H1 (cell line): ENCODE data around the gene GPX8. TPM values are rescaled to one million over a fixed set of nuclear protein-coding genes. Genes with fewer than 3 reads are reported as not detected.

Source experiments
- ATF2 ChIP-seq: IDR thresholded peaks from 2 replicates; pipeline ENCODE4 v1.6.1; 2012; ENCODE audit warnings: low read length, inconsistent platforms
- CBX8 ChIP-seq: fragments of 300-800, 300-1000 bp; sonication (generic); IDR thresholded peaks from 2 replicates; pipeline ENCODE4 v1.7.1; 2016; ENCODE audit warnings: low read depth, low read length, borderline replicate concordance
- CEBPB ChIP-seq: IDR thresholded peaks from 2 replicates; pipeline ENCODE4 v1.6.1; 2012; ENCODE audit warnings: low read depth, low read length
- CHD1 ChIP-seq: IDR thresholded peaks from 2 replicates; pipeline ENCODE4 v1.6.1; 2012; ENCODE audit warnings: low read depth, low read length, improper control_type of control experiment
- CREB1 ChIP-seq: IDR thresholded peaks from 2 replicates; pipeline ENCODE4 v1.6.1; 2012; ENCODE audit warnings: inconsistent platforms
- CTBP2 ChIP-seq: IDR thresholded peaks from 2 replicates; pipeline ENCODE4 v1.7.0; 2011; ENCODE audit warnings: borderline replicate concordance, mild to moderate bottlenecking, moderate library complexity, mixed read lengths, low read length; ENCODE audit not compliant: insufficient read depth, insufficient read length
- CTCF ChIP-seq, 3 experiments: IDR thresholded peaks; 1 replicate in 2 of 3; 2 replicates in 1 of 3; pipeline versions ENCODE4 v1.5.1 to v1.6.1; 2011; ENCODE audit warnings: low read length in 3 of 3, mild to moderate bottlenecking in 3 of 3, inconsistent platforms in 2 of 3, low read depth in 1 of 3, moderate library complexity in 1 of 3; ENCODE audit not compliant: insufficient read depth in 1 of 3; ENCODE audit errors: control extremely low read depth in 1 of 3
- EGR1 ChIP-seq: IDR thresholded peaks from 2 replicates; pipeline ENCODE4 v1.6.1; 2011; ENCODE audit warnings: low read depth, low read length, borderline replicate concordance
- EP300 ChIP-seq, 2 experiments: IDR thresholded peaks; 1 replicate in 1 of 2; 2 replicates in 1 of 2; pipeline ENCODE4 v1.6.1; 2011 to 2012; ENCODE audit warnings: low read depth in 2 of 2, low read length in 2 of 2, mild to moderate bottlenecking in 2 of 2, borderline replicate concordance in 1 of 2, inconsistent platforms in 1 of 2, moderate library complexity in 1 of 2
- GABPA ChIP-seq: IDR thresholded peaks from 2 replicates; pipeline ENCODE4 v1.6.1; 2011; ENCODE audit warnings: mild to moderate bottlenecking, low read length, moderate library complexity, borderline replicate concordance; ENCODE audit not compliant: insufficient read depth
- MAX ChIP-seq: IDR thresholded peaks from 2 replicates; pipeline ENCODE4 v1.6.1; 2012; ENCODE audit warnings: inconsistent platforms
- NANOG ChIP-seq: IDR thresholded peaks from 2 replicates; pipeline ENCODE4 v1.6.1; 2011; ENCODE audit warnings: low read length, low read depth, mild to moderate bottlenecking, inconsistent platforms; ENCODE audit not compliant: insufficient read depth, poor library complexity, severe bottlenecking
- PHF8 ChIP-seq: fragments of 200-600 bp; sonication (generic); conservative IDR thresholded peaks from 2 replicates; pipeline ENCODE4 v1.7.1; 2012; ENCODE audit warnings: low read depth, mild to moderate bottlenecking, inconsistent platforms, low read length, moderate library complexity
- POLR2A ChIP-seq, 2 experiments: IDR thresholded peaks; 1 replicate in 1 of 2; 2 replicates in 1 of 2; pipeline ENCODE4 v1.6.1; 2011; ENCODE audit warnings: low read depth in 2 of 2, low read length in 2 of 2, mild to moderate bottlenecking in 2 of 2; ENCODE audit errors: control extremely low read depth in 1 of 2
- RBBP5 ChIP-seq: IDR thresholded peaks from 2 replicates; pipeline ENCODE4 v1.7.1; 2012; ENCODE audit warnings: low read depth, mild to moderate bottlenecking, inconsistent platforms, low read length, moderate library complexity, borderline replicate concordance
- SP1 ChIP-seq: IDR thresholded peaks from 2 replicates; pipeline ENCODE4 v1.6.1; 2011; ENCODE audit warnings: low read depth, low read length
- SP2 ChIP-seq: IDR thresholded peaks from 2 replicates; pipeline ENCODE4 v1.6.1; 2012; ENCODE audit warnings: mild to moderate bottlenecking, low read length, inconsistent platforms
- SP4 ChIP-seq: IDR thresholded peaks from 2 replicates; pipeline ENCODE4 v1.6.1; 2012; ENCODE audit warnings: low read length, inconsistent platforms
- TAF1 ChIP-seq: IDR thresholded peaks from 2 replicates; pipeline ENCODE4 v1.6.1; 2011; ENCODE audit warnings: mild to moderate bottlenecking, low read depth, low read length
- ZNF274 ChIP-seq: IDR thresholded peaks from 2 replicates; pipeline ENCODE4 v1.7.0; 2012; ENCODE audit warnings: low read length, borderline replicate concordance; ENCODE audit errors: extremely low read depth
- polyA plus RNA-seq, 7 experiments: library from polyadenylated mRNA; depleted of rRNA in 3 of 7; stranded (reverse) in 5 of 7; unstranded in 2 of 7; fragments of >200 nt in 5 of 7; fragments of 200-250 nt in 2 of 7; gene quantifications; 1 replicate in 5 of 7; 2 replicates in 1 of 7; 4 replicates in 1 of 7; pipeline versions ENCODE4 v1.2.1 to v1.2.3, GENCODE V29; 2011 to 2013; ENCODE audit warnings: missing spikeins in 2 of 7, mixed read lengths in 2 of 7
- total RNA-seq: library from RNA; stranded (reverse); fragmentation: NEBNext Ultra II Directional; extraction: Animal tissue kit (Norgen Biotek cat#: 25700); gene quantifications from 2 replicates; pipeline ENCODE4 v1.2.1, GENCODE V29; 2021

GPX8 gene
- total and polyA plus RNA-seq, 2 of the 8 experiments (the other 6 are each of a cell fraction or from before 2014, with no cell fraction given): 19.5 to 60.4 TPM

- TF ChIP-seq MAX (no peak), GABPA (no peak), CEBPB (peak; percentile 91), CBX8 (no peak), CHD1 (peak; percentile 71; the same call in 1 of the 2 replicates), SP1 (peak; percentile 55; the same call in 1 of the 2 replicates), CTCF (IDR thresholded peaks at IDR 0.05; ENCODE audit: control extremely low read depth in 1 of 3, insufficient read depth in 1 of 3, low read depth in 1 of 3, low read length in 3 of 3) (peak in 2 of 3 experiments; percentile 50 to 60; a peak in 3 of 4 replicates), CTBP2 (no peak), SP4 (peak; percentile 71; the same call in 1 of the 2 replicates), TAF1 (peak; percentile 86), SP2 (no peak), EP300 (IDR thresholded peaks at IDR 0.05; ENCODE audit: borderline replicate concordance in 1 of 2, low read depth in 2 of 2, low read length in 2 of 2) (no peak), PHF8 (peak; percentile 67), POLR2A (IDR thresholded peaks at IDR 0.05; ENCODE audit: control extremely low read depth in 1 of 2, low read depth in 2 of 2, low read length in 2 of 2) (peak; percentile 69 to 86), NANOG (no peak), EGR1 (no peak), ATF2 (peak; percentile 74; the same call in 1 of the 2 replicates), ZNF274 (no peak), CREB1 (no peak), RBBP5 (peak; percentile 44; the same call in 1 of the 2 replicates)
These were observed at the start of gene GPX8 (continued) for GRCh38 chr5:55159763-55160492.
